ENCODE data around the gene OR52H1.
"Not testable (repeated sequence)": the region's sequence is repeated elsewhere in the genome, so short reads cannot be mapped to it uniquely, and the experiment has no call there.

The OR52H1 gene

DNA sequence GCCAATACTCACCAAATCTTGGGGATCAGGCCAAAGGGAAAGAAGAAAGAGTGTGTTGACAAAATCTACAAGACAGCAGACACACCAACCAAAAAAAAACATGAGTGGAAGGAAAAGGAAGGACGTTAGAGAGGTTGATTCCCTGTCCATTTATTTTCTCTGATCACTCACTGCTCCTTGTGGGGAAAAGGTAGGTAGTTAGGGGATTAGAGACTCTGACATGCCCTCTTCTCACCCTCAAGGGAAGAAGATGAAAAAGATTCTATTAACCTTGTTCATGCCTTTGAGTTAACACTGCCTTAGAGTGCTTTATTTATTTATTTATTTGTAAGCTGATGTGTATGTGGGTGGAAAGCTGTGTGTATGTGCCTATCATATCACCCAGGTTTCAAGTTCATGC is at the start of gene OR52H1:
OR52H1 (minus strand) TSS at position 101 of the 400 bp plus-strand sequence. CDS start 3,035 bp downstream, outside the sequence.
- DNase-seq = no peak

DNA sequence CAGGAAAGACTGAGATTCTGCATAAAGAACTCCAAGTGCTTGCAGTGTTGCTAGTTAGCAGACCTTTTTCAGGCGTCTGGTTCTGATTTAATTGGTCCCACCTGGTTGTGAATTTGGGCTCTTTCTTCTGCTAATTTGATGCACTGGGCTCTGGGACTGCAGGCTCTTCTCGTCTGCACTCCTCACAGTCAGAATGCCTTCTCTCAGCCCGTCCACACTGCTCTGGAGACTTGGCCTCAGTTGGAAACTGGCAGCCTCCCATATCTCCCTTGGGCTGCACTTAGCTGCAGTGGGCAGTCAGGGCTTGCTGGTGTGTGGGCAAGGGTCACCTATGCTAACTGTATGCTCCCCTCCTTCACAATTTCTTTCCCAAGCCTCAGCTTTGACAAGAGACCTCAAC is 49.6 kb upstream of the OR52H1 start:
- no peak for DNase-seq

DNA sequence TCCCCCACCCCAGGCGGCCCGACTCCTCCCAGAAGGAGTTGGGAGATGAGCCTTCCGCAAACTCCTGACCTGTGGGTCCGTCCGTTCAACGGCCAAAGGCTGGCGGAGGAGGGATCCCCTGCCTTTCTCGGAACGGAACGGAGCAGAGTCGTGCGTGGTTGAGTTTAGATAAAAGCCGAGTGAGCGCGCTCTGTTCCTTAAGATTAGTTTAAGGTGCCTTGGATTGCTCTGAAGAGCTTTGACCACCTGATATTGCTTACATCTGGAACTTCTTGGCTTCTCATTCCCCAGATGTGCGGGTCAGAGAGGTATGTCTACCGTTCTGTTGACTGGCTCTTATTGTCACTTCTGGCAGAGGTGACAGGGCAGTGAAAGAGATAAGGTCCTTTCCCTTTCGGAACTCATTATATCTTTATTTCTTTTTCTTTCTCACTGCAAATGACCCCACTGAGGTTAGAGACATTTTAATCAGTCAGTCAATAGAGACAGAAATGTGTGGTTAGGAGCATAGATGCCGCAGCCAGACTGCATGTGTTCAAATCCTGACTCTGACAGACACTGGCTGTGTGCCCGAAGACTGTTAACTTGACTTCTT is 48.4 kb upstream of the OR52H1 start, which contains the start of gene TRIM6:
TRIM6 (plus strand) TSS at position 31 of the 595 bp plus-strand sequence; CDS start at position 292, 261 bp downstream.
- no peak for DNase-seq

DNA sequence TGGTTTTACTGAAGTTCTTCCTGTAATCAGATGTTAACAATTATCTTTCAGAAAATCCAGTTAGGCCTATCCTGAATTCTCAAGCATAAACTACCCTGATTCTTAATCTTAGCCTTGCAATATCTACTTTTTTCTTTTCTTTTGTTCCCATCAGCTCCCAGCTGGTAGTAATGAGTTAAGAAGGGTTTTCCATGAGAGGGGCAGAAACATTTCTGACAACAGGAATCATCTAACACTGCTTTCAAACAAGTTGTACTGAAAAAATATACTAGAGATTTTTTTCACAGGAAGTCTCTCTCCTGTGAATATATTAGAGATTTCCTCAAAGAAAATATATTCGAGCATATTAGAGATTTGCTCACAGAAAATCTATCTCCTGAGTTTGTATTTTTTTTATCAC is 44.8 kb upstream of the OR52H1 start:
- no peak for DNase-seq

DNA sequence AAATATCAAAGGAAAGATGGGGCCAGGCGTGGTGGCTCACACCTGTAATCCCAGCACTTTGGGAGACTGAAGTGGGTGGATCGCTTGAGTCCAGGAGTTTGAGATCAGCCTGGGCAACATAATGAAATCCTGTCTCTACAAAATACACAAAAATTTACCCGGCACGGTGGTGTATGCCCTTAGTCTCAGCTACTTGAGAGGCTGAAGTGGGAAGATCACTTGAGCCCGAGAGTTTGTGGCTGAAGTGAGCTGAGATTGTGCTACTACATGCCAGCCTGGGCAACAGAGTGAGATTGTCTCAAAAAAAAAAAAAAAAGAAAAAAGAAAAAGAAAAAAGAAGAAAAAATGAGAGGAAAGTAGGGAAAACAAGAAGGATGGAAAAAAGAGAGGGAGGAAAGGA is 44.3 kb upstream of the OR52H1 start:
- no peak for DNase-seq

DNA sequence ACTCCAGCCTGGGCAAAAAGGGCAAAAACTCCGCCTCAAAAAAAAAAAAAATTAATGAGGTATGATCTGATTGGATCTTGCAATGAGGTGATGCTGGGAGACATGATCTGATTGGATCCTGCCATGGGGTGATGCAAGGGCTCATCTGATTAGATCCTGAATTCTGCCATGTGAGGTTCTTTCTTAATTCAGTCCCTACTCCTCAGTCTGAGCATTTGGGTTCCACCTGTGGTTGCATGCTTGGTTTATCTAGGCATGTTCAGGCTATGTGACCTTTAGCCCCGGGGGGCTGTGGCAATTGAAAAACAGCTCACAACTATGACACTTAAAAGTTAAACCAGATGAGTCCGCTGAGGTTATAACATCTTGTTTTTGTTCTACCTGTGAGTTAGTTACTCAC is 43.3 kb upstream of the OR52H1 start:
- no peak for DNase-seq

DNA sequence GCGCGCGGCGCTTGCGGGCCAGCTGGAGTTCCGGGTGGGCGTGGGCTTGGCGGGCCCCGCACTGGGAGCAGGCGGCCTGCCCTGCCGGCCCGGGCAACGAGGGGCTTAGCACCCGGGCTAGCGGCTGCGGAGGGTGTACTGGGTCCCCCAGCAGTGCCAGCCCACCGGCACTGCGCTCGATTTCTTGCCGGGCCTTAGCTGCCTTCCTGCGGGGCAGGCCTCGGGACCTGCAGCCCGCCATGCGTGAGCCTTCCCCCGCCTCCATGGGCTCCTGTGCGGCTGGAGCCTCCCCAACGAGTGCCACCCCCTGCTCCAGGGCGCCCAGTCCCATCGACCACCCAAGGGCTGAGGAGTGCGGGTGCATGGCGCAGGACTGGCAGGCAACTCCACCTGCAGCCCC is 41.6 kb upstream of the OR52H1 start:
- not testable (repeated sequence) for DNase-seq

DNA sequence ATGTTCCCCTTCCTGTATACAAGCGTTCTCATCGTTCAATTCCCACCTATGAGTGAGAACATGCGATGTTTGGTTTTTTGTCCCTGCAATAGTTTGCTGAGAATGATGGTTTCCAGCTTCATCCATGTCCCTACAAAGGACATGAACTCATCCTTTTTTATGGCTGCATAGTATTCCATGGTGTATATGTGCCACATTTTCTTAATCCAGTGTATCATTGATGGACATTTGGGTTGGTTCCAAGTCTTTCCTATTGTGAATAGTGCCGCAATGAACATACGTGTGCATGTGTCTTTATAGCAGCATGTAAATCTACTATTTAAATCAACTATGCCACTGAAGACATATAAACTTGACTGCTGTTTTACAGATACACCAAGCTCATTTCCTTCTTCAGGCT is 36.1 kb upstream of the OR52H1 start:
- not testable (repeated sequence) for DNase-seq

DNA sequence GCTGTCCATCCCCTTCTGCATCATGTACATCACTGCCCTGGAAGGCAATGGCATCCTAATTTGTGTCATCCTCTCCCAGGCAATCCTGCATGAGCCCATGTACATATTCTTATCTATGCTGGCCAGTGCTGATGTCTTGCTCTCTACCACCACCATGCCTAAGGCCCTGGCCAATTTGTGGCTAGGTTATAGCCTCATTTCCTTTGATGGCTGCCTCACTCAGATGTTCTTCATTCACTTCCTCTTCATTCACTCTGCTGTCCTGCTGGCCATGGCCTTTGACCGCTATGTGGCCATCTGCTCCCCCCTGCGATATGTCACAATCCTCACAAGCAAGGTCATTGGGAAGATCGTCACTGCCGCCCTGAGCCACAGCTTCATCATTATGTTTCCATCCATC is 32.7 kb upstream of the OR52H1 start:
- DNase-seq = no peak

DNA sequence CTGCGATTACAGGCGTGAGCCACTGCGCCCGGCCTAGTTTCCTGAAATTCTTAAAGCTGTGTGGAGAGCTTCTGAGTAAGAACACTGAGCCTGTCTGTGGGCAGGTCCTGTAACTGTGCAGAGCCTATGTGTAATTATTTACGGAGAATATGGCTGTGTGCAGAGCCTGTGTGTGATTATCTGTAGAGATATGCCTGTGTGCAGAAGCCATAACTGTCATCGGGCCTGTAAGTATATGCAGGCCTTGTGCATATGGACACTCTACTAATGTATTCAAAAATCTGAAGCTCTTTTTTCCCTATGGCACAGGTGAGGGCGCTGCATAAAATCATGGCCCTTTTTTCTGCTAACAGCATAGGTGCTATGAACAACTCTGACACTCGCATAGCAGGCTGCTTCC is 32.2 kb upstream of the OR52H1 start, which contains the start of gene OR52B6:
OR52B6 (plus strand) TSS at position 301 of the 400 bp plus-strand sequence; CDS start at position 301, 0 bp downstream.
- DNase-seq = no peak

DNA sequence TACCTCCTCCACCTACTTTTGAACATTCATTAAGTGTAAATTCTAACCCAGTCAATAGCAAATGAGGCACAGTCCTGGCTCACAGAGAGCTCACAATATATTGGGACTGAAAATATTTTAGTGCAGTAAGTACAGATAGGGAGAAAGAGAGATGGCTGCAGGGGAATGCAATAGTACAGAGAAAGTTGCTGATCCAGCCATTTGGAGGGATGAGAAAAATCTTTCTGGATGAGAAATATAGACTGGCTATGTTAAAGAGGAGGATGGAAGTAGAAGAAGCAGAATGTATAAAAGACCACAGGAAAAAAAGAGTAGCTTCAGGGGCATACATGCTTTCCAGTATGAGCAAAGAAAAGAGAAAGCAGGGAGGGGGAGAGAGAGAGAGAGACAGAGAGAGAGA is 28.8 kb upstream of the OR52H1 start:
- DNase-seq = no peak

DNA sequence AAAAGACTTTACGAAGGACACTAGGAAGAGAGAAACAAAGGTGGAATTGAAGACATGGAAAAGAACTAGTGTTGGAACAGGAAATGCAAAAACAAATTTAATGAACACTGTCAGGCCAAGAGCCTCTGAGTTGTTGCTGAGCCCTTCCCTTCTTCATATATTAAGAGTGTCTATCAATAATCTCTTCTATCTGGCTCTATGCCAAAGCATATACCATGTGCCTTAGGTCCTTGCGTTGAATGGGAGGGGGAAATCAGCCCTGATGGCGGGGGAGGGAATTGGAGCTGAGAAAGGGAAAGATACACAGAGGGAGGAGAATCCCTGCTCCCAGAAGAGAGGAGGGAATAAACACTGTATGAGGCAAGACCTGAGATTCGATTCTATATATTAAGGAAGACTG is 26.8 kb upstream of the OR52H1 start:
- no peak for DNase-seq

DNA sequence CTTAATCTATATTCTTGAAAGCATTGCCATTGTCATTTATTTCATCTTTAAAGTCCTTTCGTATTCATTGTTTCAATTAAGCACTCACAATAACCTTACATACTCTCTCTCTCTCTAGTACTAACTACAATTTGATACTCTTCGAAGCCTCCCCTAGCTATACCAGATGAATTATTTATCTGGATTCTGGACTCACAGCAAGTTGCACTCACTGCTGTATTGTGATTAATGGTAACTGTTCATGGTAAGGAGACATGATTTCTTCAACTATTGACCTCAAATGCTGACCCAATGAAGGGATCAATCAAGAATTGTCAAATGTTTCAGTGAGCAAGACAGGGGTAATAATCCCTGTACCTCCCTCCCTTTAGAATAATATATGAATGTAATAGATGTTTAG is 26.3 kb upstream of the OR52H1 start:
- no peak for DNase-seq

DNA sequence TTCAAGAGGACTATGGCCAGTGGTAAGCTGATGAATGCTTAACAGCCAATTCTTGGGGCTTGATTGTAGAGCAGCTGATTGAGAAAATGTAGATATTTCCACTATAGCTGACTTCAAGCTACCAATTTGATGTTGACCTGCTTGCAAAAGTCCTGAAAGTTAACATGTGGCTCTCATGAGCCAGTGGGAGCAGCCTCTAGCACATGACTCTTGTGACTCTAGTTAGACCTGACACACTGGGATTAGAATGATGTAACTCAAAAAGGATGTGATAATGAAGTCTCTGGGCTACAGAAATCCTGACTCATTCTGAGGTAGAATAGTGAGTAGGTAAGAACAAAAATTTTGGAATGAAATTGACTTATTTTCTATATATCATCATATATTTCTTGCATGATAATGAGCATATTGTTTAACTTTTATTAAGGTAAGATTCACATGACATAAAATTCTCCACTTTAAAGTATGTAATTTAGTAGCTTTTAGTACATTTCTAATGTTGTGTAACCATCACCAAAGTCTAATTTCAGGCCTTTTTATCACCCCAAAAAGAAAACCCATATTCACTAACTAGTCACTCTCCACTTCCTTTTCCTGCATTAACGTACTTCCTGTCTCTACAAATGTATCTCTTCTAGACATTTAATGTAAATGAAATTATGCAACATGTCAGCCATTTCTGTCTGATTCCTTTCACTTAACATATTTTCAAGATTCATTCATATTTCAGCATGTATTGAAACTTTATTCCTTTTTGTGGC is 16.1 kb upstream of the OR52H1 start:
- DNase-seq = no peak

DNA sequence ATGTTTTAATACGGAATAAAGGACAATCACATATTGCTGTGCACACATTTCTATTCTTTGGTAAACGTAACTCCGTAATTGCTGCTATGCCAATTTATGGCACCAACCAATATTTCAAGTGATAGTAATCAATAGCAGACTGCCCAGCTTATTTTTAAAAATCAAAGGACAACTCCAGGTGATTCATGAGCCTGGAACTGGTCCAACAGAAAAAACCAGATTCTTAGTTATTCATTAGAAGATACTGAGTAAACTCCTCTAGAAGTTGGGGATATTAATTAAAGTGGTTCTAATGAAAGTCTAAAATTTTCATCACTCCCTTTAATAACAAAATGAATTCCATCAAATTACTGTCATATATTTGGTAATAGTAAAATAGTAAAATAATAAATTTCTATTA is 9.4 kb upstream of the OR52H1 start:
- no peak for DNase-seq

DNA sequence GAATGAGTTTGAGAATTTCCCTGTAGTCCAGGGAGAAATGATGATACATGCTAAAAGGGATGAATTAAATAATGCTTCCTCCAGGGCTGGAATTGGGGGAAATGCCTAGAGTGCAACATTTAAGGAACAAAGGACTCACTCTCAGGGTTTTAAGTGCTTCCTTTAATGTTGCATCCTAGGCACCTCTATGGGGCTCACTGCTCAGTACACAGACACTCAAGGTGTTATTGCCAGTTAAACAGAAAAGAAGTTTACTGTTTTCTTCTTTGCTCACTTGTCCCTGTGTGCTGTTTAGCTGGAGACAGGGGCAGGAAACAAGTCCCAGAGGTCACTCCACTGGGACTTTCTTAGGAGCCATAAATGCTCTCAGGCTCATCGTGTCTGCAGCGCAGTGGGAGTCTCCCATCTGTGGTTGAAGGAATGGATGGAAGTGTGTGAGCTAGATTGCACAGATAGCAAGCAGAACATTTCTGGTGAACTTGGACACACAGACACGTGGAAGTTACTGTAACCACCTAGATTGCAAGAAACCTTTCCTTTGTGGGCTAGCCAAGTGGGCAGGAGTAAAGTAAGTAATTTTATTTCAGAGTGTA is 8.4 kb upstream of the OR52H1 start:
- DNase-seq = no peak

DNA sequence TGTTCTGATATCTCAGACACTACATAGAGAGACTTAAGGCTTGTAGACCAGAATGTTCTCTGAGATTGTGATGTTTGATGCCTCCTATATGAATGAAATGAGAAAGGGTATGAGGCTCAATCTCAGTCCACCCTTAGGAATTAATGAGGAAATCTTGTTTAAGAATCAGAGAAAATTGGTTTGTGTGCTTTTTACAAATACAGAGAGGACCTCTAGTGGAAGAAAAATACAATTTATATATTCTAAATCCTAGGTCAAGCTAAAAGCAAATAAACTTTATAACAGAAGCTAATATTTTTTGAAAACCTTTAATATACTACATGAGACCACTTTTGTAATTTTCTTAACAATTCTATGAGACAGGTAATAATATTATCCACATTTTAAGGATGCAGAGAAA is 5.0 kb upstream of the OR52H1 start:
- no peak for DNase-seq

DNA sequence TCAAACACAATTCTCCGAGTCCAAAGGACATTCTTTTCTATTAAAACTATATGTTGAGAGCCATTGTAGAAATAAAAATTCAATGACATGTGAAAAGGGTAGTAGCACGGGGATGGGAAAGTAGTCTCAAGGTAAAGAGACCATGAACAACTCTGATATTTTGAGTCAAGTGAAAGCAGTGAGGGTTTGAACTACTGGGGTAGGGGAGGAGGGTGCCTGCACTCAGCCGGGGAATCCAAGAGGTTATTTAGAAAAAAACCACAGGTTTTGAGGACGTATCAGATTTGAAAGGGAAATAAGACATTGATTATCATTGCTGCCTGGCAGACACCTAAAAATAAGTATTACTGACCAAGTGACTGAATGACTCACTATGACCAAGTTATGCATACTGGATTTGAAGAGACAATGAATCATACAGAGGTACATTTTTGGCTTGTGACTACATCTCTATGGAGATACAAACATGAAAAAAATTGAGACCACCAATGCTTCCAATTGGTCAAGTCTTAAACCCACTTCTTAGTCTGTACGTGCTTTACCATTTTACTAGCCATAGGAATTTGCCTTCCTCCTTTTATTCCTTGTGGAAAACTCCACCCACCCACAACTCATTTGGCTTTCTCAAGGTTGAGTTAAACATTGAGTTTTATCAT is 2.2 kb upstream of the OR52H1 start:
- DNase-seq = peak; percentile 71

DNA sequence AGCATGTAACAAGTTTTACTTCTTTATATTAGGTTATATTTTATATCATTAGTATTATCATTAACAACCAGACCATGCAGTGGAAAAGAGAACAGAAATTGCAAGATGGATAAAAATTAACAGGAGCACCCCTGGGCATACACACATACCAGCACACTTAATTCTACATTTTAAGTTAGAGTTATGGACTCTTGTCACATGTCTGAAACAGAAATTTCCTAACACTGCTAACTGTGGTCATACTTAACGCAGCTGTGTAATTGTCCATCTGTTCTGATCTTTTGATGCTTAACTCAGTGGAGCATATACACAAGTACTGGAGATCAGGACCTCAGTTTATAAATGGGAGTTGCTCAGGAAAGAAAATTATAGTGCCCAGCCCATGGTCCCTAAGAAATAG is 358 bp downstream of the OR52H1 start:
- no peak for DNase-seq

DNA sequence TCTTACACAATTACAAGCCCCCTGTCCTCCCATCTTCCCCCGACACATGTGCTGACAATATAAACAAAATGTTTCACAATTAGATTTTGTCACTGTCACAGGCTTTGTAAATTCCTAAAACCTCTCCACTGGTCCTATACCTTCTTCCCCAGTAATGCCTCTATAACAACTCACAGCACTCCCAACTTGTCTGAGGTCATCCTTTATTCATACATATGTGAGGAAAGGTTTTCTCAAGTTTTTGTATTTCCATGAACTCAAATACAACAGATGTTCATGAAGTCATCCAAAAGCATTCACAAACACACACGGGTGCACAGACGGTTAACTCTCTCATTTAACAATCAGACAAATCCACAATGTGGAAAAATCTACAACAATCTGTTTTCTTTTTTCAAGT is 1.9 kb downstream of the OR52H1 start:
- no peak for DNase-seq

DNA sequence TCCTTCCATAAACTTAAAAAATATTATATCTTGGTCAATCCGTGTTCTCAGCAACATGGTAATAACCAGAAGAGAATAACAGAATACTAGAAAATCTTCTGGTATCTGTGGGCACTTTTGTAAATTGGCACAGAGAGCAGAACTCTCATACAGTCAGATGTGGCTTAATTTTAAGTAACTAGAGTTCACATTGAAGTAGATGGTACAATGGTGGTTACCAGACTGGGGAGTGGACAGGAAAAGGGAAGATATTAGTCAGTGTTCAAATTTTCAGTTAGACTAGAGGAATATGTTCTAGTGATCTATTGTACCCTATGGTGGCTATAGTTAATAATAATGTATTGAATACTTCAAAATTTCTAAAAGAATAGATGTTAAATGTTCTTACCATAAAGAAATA is 6.9 kb downstream of the OR52H1 start:
- DNase-seq = no peak

DNA sequence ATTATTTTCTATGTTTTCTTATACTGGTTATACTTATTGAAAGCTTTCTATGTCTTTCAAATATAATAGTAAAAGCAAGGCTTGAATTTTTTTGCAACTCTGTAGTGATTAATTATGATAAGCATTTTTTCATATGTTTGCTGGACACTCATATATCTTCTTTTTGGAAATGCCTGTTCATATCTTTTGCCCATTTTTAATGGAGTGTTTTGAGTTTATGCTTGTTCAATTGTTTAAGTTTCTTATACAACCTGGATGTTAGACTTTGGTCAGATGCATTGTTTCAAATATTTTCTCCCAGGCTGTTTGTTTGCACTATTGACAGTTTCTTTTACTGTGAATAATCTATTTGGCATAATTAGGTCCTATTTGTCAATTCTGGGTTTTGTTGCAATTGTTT is 11.9 kb downstream of the OR52H1 start:
- no peak for DNase-seq

DNA sequence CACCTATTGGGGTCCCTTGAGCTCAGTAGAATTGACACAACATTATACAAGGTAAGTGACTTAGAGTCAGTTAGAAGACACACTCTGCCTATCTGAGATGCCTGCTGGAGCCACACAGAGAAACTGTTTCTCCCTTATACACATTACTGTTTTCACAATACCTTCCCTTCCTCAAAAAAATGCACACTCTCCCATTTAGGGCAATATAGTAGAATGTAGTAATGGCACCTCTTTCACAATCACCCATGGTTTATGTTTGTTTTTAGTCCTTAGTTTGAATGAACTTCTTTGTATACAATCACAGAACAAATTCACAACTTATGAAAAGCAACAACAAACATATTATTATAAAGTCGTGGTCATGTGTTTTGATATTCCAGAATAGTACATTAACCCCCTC is 14.3 kb downstream of the OR52H1 start:
- no peak for DNase-seq
